ENCODE results near the gene TMX3. TPM values are rescaled to one million over a fixed set of nuclear protein-coding genes. Genes with fewer than 3 reads are reported as not detected.

Gene TMX3
- polyA plus RNA-seq, 1 experiment, result 30.3 TPM

DNA sequence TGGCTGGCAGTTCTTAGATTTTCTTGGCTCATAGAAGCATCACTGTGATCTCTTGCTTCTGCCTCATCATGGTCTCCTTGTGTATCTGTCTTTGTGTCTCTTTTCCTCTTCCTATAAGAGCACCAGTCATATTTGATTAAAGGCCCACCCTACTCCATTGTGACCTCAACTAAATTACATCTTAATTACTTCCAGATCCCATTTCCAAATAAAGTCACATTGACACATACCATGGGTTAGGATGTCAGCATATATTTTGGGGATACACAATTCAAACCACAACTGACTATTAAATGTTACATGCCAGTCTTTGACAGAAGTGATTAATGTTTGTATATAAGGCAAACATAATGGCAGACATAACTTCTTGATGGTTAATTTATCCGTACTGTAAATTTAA lies 27.3 kb upstream of the TMX3 start:
- CTCF ChIA-PET, result no interaction called here
- TF ChIP-seq, protein P1, sequence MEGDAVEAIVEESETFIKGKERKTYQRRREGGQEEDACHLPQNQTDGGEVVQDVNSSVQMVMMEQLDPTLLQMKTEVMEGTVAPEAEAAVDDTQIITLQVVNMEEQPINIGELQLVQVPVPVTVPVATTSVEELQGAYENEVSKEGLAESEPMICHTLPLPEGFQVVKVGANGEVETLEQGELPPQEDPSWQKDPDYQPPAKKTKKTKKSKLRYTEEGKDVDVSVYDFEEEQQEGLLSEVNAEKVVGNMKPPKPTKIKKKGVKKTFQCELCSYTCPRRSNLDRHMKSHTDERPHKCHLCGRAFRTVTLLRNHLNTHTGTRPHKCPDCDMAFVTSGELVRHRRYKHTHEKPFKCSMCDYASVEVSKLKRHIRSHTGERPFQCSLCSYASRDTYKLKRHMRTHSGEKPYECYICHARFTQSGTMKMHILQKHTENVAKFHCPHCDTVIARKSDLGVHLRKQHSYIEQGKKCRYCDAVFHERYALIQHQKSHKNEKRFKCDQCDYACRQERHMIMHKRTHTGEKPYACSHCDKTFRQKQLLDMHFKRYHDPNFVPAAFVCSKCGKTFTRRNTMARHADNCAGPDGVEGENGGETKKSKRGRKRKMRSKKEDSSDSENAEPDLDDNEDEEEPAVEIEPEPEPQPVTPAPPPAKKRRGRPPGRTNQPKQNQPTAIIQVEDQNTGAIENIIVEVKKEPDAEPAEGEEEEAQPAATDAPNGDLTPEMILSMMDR (IDR thresholded peaks at IDR 0.05; ENCODE audit: insufficient read depth, low read depth, low read length), result no peak
- POLR2A ChIA-PET, result no interaction called here
- H3K36me3 ChIP-seq (ENCODE audit: control insufficient read depth, insufficient read depth, low read length), result no peaks in the 10 kb centered on the region
- DNase-seq (ENCODE audit: low read depth), result no peak
- no peak overlapping the region for H3K4me3 ChIP-seq (ENCODE audit: low read depth, low read length)
- H3K27me3 ChIP-seq (ENCODE audit: control insufficient read depth, insufficient read depth, low read length), result no peaks in the 10 kb centered on the region

DNA sequence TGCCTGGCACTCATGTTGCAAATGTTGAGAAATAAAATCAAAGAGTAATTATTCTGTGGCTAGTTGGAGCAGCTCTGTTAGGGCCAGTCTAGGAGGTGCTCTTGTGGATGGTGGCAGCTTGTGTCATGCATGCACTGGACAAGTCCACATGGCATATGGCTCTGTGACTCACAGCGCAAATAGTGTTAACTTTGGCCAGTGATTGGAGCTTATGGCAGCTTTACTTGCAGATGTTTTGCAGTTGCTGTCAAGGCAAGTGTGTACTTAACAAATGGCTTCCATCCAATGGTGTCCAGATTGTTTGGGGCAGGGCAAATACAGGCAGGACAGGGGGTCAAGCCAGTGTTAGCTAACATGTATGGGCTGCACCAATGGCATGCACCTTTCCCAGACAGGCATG lies 26.1 kb upstream of the TMX3 start:
- POLR2A ChIA-PET, result interaction anchor here (0.6 kb wide), 1 partner anchor 22 kb away, joined by 4 read pairs; no protein-coding TSS in a partner anchor
- no peak for DNase-seq (ENCODE audit: low read depth)
- Histone ChIP-seq H3K27me3 (ENCODE audit: control insufficient read depth, insufficient read depth, low read length) (no peaks in the 10 kb centered on the region), H3K36me3 (ENCODE audit: control insufficient read depth, insufficient read depth, low read length) (no peaks in the 10 kb centered on the region), H3K4me3 (ENCODE audit: low read depth, low read length) (no peak overlapping the region)
- TF ChIP-seq, protein P1 (IDR thresholded peaks at IDR 0.05; ENCODE audit: insufficient read depth, low read depth, low read length), result no peak
- CTCF ChIA-PET, result interaction anchor here (0.7 kb wide), 1 partner anchor 10 kb away, joined by 3 read pairs; no protein-coding TSS in a partner anchor

- Histone ChIP-seq H3K36me3 (ENCODE audit: control insufficient read depth, insufficient read depth, low read length) (no peaks in the 10 kb centered on the region), H3K27me3 (ENCODE audit: control insufficient read depth, insufficient read depth, low read length) (no peaks in the 10 kb centered on the region), H3K4me3 (ENCODE audit: low read depth, low read length) (no peak overlapping the region)
- TF ChIP-seq, protein P1 (IDR thresholded peaks at IDR 0.05; ENCODE audit: insufficient read depth, low read depth, low read length), result no peak
- ChIA-PET POLR2A (no interaction called here), CTCF (no interaction called here)
- DNase-seq (ENCODE audit: low read depth), result no peak
Observed at GRCh38 chr18:68739462-68739861, 24.6 kb upstream of the TMX3 start.

- TF ChIP-seq, protein P1 (IDR thresholded peaks at IDR 0.05; ENCODE audit: insufficient read depth, low read depth, low read length), result no peak
- Histone ChIP-seq H3K4me3 (ENCODE audit: low read depth, low read length) (no peak overlapping the region), H3K36me3 (ENCODE audit: control insufficient read depth, insufficient read depth, low read length) (no peaks in the 10 kb centered on the region), H3K27me3 (ENCODE audit: control insufficient read depth, insufficient read depth, low read length) (no peaks in the 10 kb centered on the region)
- no peak for DNase-seq (ENCODE audit: low read depth)
- POLR2A ChIA-PET, result no interaction called here
- CTCF ChIA-PET, result no interaction called here
Observed at GRCh38 chr18:68738564-68738963, 23.7 kb upstream of the TMX3 start.

- ChIA-PET CTCF (interaction anchor here (1.0 kb wide), 1 partner anchor 74 kb away, joined by 6 read pairs; no protein-coding TSS in a partner anchor), POLR2A (no interaction called here)
- DNase-seq (ENCODE audit: low read depth), result peak; percentile 20
- TF ChIP-seq, protein P1 (IDR thresholded peaks at IDR 0.05; ENCODE audit: insufficient read depth, low read depth, low read length), result peak; percentile 82
- Histone ChIP-seq H3K36me3 (ENCODE audit: control insufficient read depth, insufficient read depth, low read length) (no peaks in the 10 kb centered on the region), H3K4me3 (ENCODE audit: low read depth, low read length) (no peak overlapping the region), H3K27me3 (ENCODE audit: control insufficient read depth, insufficient read depth, low read length) (no peaks in the 10 kb centered on the region)
Observed at GRCh38 chr18:68735483-68736343, 20.8 kb upstream of the TMX3 start.

Measured in BJ (cell line).